Activated CD8-positive, alpha-beta T cell treated with anti-CD3 and anti-CD28 coated beads, Interleukin-2, amount 10 ng/mL, durations not matched to agents 7 days and 5 days (primary cell): ENCODE results near the gene KIF3B. TPM values are rescaled to one million over a fixed set of nuclear protein-coding genes. Genes with fewer than 3 reads are reported as not detected.
"Not testable (repeated sequence)": the region's sequence is repeated elsewhere in the genome, so short reads cannot be mapped to it uniquely, and the experiment has no call there.

Experiments
- ATAC-seq: fragments of 150-1000 bp; cut with Tn5 transposase; one replicate; pipeline ENCODE4 v1.10.0; 2021; ENCODE audit warnings: moderate library complexity
- CTCF ChIA-PET: fragments of 350-600 bp; sonication (Branson Sonifier 250); formaldehyde crosslinking; loops from one replicate; lab custom pipeline; 2021; ENCODE audit warnings: antibody characterized with exemption; lab: Charles Lee
- POLR2A ChIA-PET: fragments of 350-600 bp; sonication (Branson Sonifier 250); formaldehyde crosslinking; loops from one replicate; lab custom pipeline; 2021; ENCODE audit warnings: antibody characterized with exemption; lab: Charles Lee
- DNase-seq: peaks from one replicate; pipeline ENCODE4 v3.0.0-alpha.2; 2020
- H3K27ac Mint-ChIP-seq: one replicate; pipeline ENCODE4 v1.8.0; 2021; ENCODE audit warnings: mild to moderate bottlenecking, mixed read lengths
- H3K27me3 Mint-ChIP-seq: one replicate; pipeline ENCODE4 v1.8.0; 2021; ENCODE audit warnings: low read depth, mixed read lengths
- H3K36me3 Mint-ChIP-seq: one replicate; pipeline ENCODE4 v1.8.0; 2021; ENCODE audit warnings: low read depth, mixed read lengths
- H3K4me1 Mint-ChIP-seq: one replicate; pipeline ENCODE4 v1.8.0; 2021; ENCODE audit warnings: low read depth, mixed read lengths
- H3K4me3 Mint-ChIP-seq: one replicate; pipeline ENCODE4 v1.8.0; 2021; ENCODE audit warnings: mild to moderate bottlenecking, mixed read lengths
- H3K9me3 Mint-ChIP-seq: one replicate; pipeline ENCODE4 v1.8.0; 2022; ENCODE audit warnings: mixed read lengths; ENCODE audit not compliant: insufficient read depth
- total RNA-seq, 2 experiments: library from RNA; stranded (reverse); gene quantifications; one replicate each; pipeline ENCODE4 v1.2.3, GENCODE V29; 2021

KIF3B gene
- total RNA-seq, 2 experiments from 2014 or later: 15.1 to 16.0 TPM

DNA sequence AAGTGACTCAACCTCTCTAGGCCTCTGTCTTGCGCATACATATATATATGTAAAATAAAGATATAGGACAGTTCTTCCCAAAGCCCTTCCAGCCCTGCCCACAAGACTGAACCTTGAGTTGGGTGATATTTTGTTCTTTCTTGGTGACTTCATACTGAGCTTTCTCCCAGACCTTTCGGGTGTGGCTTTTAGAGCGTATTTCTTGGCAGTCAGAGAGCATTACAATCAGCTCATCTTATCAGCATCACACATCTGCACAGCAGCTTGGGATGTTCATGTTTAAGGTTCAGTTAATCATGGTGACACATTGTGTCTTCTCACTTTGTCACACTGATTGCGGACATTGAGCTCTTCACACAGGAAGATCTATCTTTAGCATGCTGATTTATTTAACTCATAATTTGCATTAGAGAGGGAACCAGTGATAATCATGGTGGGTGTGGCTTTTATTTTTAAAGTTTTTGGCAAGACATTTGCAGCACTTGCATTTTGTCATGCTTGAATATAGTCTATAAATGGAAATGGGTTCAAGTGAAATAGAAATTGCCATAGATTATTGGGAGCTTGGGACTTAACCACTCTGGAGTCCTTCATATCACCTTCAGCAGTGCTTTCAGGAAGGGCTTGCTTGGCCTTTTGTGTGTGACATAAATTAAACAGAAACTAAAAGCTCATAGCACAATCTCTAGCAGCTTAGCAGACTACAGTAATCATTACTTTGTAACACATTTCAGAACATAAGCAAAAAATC is 8.3 kb downstream of the KIF3B start:
- Mint-ChIP-seq H3K27me3 (no peaks in the 10 kb centered on the region), H3K4me3 (peak overlapping the region; percentile 24), H3K4me1 (peaks cover 35% of the 10 kb centered on the region), H3K36me3 (peaks cover 13% of the 10 kb centered on the region), H3K9me3 (no peaks in the 10 kb centered on the region), H3K27ac (peak overlapping the region; percentile 80)
- peak; percentile 76 for ATAC-seq
- CTCF ChIA-PET: interaction anchor here (0.9 to 1.9 kb wide), 8 partner anchors 9 to 95 kb away, joined by 3 to 5 read pairs (median 3); partner anchors contain the start of gene ASXL1
- POLR2A ChIA-PET: interaction anchor here (0.5 to 1.9 kb wide), 11 partner anchors 9 to 120 kb away, joined by 3 to 7 read pairs (median 4); partner anchors contain the start of genes ASXL1 and KIF3B
- DNase-seq: peak; percentile 52

DNA sequence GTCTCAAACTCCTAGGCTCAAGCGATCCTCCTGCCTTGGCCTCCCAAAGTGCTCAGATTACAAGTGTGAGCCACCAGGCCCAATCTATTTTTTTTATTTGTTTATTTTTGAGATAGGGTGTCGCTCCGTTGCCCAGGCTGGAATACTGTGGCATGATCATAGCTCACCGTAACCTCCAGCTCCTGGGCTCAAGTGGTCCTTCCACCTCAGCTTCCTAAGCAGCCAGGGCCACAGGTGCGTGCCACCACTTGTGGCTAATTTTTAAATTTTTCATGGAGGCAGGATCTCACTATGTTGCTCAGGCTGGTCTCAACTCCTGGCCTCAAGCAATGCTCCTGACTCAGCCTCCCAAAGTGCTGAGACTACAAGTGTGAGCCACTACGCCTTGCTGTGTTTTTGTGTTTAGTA is 9.8 kb downstream of the KIF3B start:
- ChIA-PET POLR2A (interaction anchor here (1.2 kb wide), 1 partner anchor 46 kb away, joined by 3 read pairs; no protein-coding TSS in a partner anchor), CTCF (interaction anchor here (0.7 kb wide), 1 partner anchor 77 kb away, joined by 3 read pairs; no protein-coding TSS in a partner anchor)
- no peak overlapping the region for H3K4me3 Mint-ChIP-seq
- DNase-seq: no peak
- peaks cover 28% of the 10 kb centered on the region for H3K4me1 Mint-ChIP-seq
- no peak for ATAC-seq
- H3K27me3 Mint-ChIP-seq: no peaks in the 10 kb centered on the region
- no peaks in the 10 kb centered on the region for H3K9me3 Mint-ChIP-seq
- H3K27ac Mint-ChIP-seq: no peak overlapping the region
- H3K36me3 Mint-ChIP-seq: peaks cover 8% of the 10 kb centered on the region

DNA sequence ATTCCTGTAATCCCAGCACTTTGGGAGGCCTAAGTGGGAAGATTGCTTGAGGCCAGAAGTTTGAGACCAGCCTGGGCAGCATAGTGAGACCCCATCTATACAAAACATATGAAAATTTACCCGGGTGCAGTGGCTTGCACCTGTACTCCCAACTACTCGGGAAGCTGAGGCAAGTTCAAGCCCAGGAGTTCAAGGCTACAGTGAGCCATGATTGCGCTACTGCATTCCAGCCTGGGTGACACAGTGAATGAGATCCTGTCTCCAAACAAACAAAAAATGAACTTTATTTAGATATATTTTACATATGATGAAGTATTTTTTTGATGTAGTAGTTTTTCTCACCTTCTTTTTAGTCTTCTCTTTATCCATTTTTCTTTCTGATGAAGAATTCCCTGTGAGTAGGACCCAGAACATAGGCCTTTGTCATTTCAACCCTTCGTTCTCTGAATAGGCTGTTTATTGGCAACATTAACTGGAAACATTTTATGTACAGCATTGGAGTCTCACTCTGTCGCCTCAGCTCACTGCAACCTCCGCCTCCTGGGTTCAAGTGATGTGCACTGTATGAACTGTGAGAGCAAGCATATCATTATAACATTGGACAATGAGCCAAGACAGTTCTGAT is 10.9 kb downstream of the KIF3B start:
- H3K4me3 Mint-ChIP-seq: no peak overlapping the region
- ATAC-seq (no peak), DNase-seq (no peak)
- H3K27ac Mint-ChIP-seq: no peak overlapping the region
- H3K27me3 Mint-ChIP-seq: no peaks in the 10 kb centered on the region
- peaks cover 28% of the 10 kb centered on the region for H3K4me1 Mint-ChIP-seq
- H3K36me3 Mint-ChIP-seq: peaks cover 8% of the 10 kb centered on the region
- H3K9me3 Mint-ChIP-seq: no peaks in the 10 kb centered on the region
- ChIA-PET POLR2A (no interaction called here), CTCF (interaction anchor here (1.0 kb wide), 1 partner anchor 12 kb away, joined by 3 read pairs; no protein-coding TSS in a partner anchor)

DNA sequence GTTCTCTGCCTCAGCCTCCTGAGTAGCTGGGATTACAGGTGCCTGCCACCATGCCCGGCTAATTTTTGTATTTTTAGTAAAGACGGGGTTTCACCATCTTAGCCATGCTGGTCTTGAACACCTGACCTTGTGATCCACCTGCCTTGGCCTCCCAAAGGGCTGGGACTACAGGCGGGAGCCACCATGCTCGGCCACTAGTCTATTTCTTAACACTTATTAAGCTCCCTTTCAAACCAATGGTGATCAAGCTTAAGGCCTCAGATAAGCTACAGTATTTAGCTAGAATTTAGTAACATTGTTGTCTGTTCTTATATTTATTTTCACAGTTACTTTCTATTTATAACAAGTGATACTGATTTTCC is 11.8 kb downstream of the KIF3B start:
- CTCF ChIA-PET: interaction anchor here (0.8 to 1.0 kb wide), 3 partner anchors 11 to 14 kb away, joined by 3 read pairs; no protein-coding TSS in a partner anchor
- peaks cover 25% of the 10 kb centered on the region for H3K4me1 Mint-ChIP-seq
- DNase-seq, H3K27me3 Mint-ChIP-seq, H3K9me3 Mint-ChIP-seq, H3K27ac Mint-ChIP-seq, POLR2A ChIA-PET, H3K36me3 Mint-ChIP-seq, ATAC-seq, H3K4me3 Mint-ChIP-seq: not testable (repeated sequence)

DNA sequence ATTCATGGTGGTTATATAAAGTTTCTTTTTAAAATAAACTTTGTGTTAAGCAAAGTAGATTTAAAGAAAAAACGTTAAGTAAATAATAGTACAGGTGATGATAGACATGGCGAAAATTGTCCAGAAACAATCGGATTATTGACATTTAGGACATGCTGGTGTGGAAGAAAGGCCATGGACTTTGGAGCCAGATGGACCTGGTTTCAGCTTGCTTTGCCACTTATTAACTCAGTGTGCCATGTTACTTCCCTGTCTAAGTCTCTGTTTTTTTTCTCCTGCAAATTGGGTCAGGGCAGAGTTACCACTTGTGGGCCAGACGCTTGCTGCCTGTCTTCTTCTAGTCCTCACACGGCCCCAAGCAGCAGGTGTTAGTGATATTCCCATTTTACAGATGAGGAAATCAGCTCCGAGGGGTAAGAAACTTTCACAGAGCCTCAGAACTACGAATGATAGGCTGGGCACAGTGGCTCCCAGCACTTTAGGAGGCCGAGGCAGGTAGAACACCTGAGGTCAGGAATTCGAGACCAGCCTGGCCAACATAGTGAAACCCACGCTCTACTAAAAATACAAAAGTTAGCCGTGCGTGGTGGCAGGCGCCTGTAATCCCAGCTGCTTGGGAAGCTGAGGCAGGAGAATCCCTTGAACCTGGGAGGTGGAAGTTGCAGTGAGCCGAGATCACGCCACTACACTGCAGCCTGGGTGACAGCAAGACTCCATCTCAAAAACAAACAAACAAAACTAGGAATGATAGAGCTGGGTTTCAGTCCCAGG is 12.4 kb downstream of the KIF3B start:
- peaks cover 20% of the 10 kb centered on the region for H3K4me1 Mint-ChIP-seq
- H3K27ac Mint-ChIP-seq: no peak overlapping the region
- H3K4me3 Mint-ChIP-seq: no peak overlapping the region
- H3K27me3 Mint-ChIP-seq: no peaks in the 10 kb centered on the region
- ChIA-PET POLR2A (no interaction called here), CTCF (interaction anchor here (0.8 to 0.9 kb wide), 2 partner anchors 12 to 14 kb away, joined by 3 read pairs; no protein-coding TSS in a partner anchor)
- ATAC-seq (no peak), DNase-seq (no peak)
- peaks cover 8% of the 10 kb centered on the region for H3K36me3 Mint-ChIP-seq
- H3K9me3 Mint-ChIP-seq: no peaks in the 10 kb centered on the region

DNA sequence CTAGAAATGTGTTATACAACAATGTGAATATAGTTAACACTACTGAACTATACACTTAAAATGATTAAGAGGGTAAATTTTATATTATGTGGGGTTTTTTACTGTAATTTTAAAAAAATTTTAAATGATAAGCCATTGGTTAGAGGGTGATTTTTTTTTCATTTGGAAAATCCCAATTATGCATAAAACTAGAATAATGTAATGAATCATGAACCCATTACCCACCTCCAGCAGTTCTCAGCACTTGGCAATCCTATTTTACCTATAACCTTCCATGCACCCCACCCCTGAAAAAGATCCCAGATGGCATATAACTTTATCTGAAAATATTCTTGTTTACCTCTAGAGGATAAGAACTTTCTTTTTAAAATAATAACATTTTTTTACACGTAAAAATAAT is 13.7 kb downstream of the KIF3B start:
- POLR2A ChIA-PET: no interaction called here

DNA sequence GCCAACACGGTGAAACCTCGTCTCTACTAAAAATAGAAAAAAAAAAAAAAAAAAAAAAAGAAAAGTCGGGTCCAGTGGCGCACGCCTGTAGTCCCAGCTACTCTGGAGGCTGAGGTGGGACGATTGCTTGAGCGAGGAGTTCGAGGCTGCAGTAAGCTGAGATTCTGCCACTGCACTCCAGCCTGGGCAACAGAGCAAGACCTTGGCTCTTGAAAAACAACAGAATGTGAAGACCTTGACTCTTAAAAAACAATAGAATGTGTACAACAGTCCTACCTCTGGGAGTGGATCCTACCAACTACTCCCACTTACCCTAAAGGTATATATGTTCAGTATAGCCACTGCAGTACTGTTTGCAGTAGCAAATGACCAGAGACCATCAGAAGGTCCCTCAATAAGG is 15.1 kb downstream of the KIF3B start:
- ChIA-PET POLR2A (no interaction called here), CTCF (no interaction called here)
- no peaks in the 10 kb centered on the region for H3K4me1 Mint-ChIP-seq
- H3K4me3 Mint-ChIP-seq: no peak overlapping the region
- peaks cover 5% of the 10 kb centered on the region for H3K36me3 Mint-ChIP-seq
- H3K9me3 Mint-ChIP-seq: no peaks in the 10 kb centered on the region
- H3K27me3 Mint-ChIP-seq: no peaks in the 10 kb centered on the region
- H3K27ac Mint-ChIP-seq: no peak overlapping the region
- no peak for ATAC-seq
- DNase-seq: no peak

More for the DNA sequence above, 13.7 kb downstream of the KIF3B start:
- ATAC-seq (no peak), DNase-seq (no peak)
- CTCF ChIA-PET: interaction anchor here (0.7 kb wide), 1 partner anchor 11 kb away, joined by 3 read pairs; no protein-coding TSS in a partner anchor
- Mint-ChIP-seq H3K36me3 (peaks cover 5% of the 10 kb centered on the region), H3K27me3 (no peaks in the 10 kb centered on the region), H3K4me1 (peaks cover 6% of the 10 kb centered on the region), H3K4me3 (no peak overlapping the region), H3K9me3 (no peaks in the 10 kb centered on the region), H3K27ac (no peak overlapping the region)

DNA sequence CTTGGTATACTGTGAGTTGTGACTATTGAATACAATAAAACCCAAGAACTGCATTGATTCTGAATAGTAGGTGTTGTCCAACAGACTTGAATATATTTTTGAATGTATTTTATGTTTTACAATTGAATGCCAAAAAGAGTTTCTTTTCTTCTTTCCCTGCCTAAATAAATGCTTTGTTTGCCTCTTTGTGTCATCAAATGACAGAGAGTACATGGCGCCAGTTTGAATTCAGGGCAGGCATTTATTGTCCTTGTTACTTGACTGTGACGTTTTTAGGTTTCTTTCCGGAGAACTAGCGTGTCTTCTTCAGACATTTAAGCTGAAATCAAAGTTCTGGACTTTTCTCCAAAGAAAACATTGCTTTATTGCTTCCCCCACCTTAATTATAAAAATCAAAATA is 16.6 kb downstream of the KIF3B start:
- Mint-ChIP-seq H3K36me3 (peaks cover 2% of the 10 kb centered on the region), H3K4me3 (no peak overlapping the region), H3K27ac (no peak overlapping the region), H3K4me1 (no peaks in the 10 kb centered on the region), H3K27me3 (no peaks in the 10 kb centered on the region), H3K9me3 (no peaks in the 10 kb centered on the region)
- ATAC-seq: no peak
- POLR2A ChIA-PET: interaction anchor here (0.6 kb wide), 1 partner anchor 360 kb away, joined by 4 read pairs; no protein-coding TSS in a partner anchor
- no peak for DNase-seq
- CTCF ChIA-PET: interaction anchor here (0.8 to 1.3 kb wide), 2 partner anchors 8 to 426 kb away, joined by 3 to 4 read pairs; no protein-coding TSS in a partner anchor

DNA sequence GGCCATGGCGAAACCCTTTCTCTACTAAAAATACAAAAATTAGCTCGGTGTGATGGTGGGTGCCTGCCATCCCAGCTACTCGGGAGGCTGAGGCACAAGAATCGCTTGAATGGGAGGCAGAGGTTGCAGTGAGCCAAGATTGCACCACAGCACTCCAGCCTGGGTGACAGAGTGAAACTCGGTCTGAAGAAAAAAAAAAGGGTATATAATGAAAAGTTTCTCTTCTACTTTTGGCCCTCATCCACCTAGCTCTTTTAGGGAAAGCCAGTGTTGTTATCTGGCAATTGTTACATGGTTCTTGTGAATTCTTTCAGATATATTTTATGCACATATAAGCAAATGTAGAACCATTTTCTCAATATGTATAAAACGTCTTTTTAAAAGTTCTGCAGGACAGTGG is 19.0 kb downstream of the KIF3B start:
- CTCF ChIA-PET: no interaction called here

DNA sequence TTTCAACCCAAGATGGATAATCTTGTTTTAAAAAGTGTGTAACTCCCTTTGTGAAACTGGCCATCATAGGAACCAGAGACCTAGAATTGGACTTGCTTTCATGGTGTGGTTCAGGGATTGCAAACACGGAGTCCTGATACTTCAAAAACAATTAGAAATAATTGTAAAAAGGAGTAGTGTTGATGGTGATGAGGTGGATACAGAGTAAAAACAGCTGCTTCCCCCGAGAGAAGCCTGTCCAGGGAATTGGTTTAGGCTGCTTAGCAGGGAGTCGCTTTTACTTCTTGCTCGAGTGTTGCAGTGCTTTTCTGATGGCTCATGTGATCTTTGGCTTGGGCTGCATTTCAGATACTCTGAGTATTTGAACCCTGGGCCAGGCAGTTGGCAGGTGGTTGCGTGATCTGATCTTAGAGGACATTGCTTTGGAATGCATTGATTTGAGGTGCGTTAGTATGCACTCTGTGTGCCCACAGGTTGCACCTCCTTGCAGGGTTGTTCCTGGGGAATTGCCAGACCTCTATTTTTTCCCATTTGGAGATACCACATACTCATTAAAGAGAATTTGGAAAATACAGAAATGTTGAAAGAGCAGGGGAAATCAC is 19.5 kb downstream of the KIF3B start:
- Mint-ChIP-seq H3K4me3 (no peak overlapping the region), H3K4me1 (peaks cover 4% of the 10 kb centered on the region), H3K36me3 (no peaks in the 10 kb centered on the region), H3K27me3 (no peaks in the 10 kb centered on the region), H3K9me3 (no peaks in the 10 kb centered on the region), H3K27ac (no peak overlapping the region)
- ChIA-PET CTCF (no interaction called here), POLR2A (interaction anchor here (1.2 kb wide), 1 partner anchor 11 kb away, joined by 3 read pairs; no protein-coding TSS in a partner anchor)
- DNase-seq (no peak), ATAC-seq (no peak)

More for the DNA sequence above, 19.0 kb downstream of the KIF3B start:
- Mint-ChIP-seq H3K27ac (no peak overlapping the region), H3K36me3 (no peaks in the 10 kb centered on the region), H3K4me1 (no peaks in the 10 kb centered on the region), H3K4me3 (no peak overlapping the region), H3K9me3 (no peaks in the 10 kb centered on the region), H3K27me3 (no peaks in the 10 kb centered on the region)
- POLR2A ChIA-PET: interaction anchor here (0.6 to 1.2 kb wide), 2 partner anchors 10 to 120 kb away, joined by 3 read pairs; no protein-coding TSS in a partner anchor
- ATAC-seq: no peak
- DNase-seq: no peak

DNA sequence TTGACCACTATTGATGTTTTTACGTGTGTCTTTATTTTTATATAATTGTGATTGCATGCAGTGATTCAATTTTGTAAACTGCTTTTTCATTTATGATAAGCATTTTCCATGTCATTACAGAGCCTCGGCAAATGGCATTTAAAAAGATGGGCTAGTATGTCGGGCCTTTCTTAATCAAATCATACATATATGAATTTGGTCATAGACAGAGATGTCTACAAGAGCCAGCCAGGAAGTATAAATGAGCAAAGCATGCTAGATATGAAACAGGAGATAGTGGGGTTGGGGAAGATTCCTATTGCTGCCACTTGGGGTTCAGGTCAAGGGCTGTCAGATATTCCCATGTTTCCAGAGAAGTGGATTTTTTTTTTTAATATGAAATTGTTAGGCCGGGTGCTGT is 20.0 kb downstream of the KIF3B start:
- H3K4me3 Mint-ChIP-seq: no peak overlapping the region
- H3K9me3 Mint-ChIP-seq: no peaks in the 10 kb centered on the region
- H3K4me1 Mint-ChIP-seq: peaks cover 4% of the 10 kb centered on the region
- no peaks in the 10 kb centered on the region for H3K27me3 Mint-ChIP-seq
- DNase-seq (no peak), ATAC-seq (no peak)
- CTCF ChIA-PET: no interaction called here
- no peaks in the 10 kb centered on the region for H3K36me3 Mint-ChIP-seq
- POLR2A ChIA-PET: no interaction called here
- no peak overlapping the region for H3K27ac Mint-ChIP-seq
